Activated CD8-positive, alpha-beta T cell treated with anti-CD3 and anti-CD28 coated beads for 36 hours (primary cell): Measurements from ENCODE around the gene PHF2. TPM values are rescaled to one million over a fixed set of nuclear protein-coding genes. Genes with fewer than 3 reads are reported as not detected.

Source experiments
- ATAC-seq: fragments of 200-7000 bp; cut with Tn5 transposase; one replicate; pipeline ENCODE4 v1.10.0; 2021; ENCODE audit warnings: mild to moderate bottlenecking, moderate library complexity
- CTCF ChIA-PET: fragments of 350-600 bp; sonication (Branson Sonifier 250); formaldehyde crosslinking; loops from one replicate; lab custom pipeline; 2021; ENCODE audit warnings: antibody characterized with exemption; lab: Charles Lee
- POLR2A ChIA-PET: fragments of 350-600 bp; sonication (Branson Sonifier 250); formaldehyde crosslinking; loops from one replicate; lab custom pipeline; 2021; ENCODE audit warnings: antibody characterized with exemption; lab: Charles Lee
- DNase-seq: peaks from one replicate; pipeline ENCODE4 v3.0.0-alpha.2; 2020
- H3K27ac Mint-ChIP-seq: one replicate; pipeline ENCODE4 v1.8.0; 2021; ENCODE audit warnings: mild to moderate bottlenecking, mixed read lengths
- H3K27me3 Mint-ChIP-seq: one replicate; pipeline ENCODE4 v1.8.0; 2021; ENCODE audit warnings: mixed read lengths
- H3K36me3 Mint-ChIP-seq: one replicate; pipeline ENCODE4 v1.8.0; 2021; ENCODE audit warnings: low read depth, mixed read lengths
- H3K4me1 Mint-ChIP-seq: one replicate; pipeline ENCODE4 v1.8.0; 2021; ENCODE audit warnings: low read depth, mixed read lengths
- H3K4me3 Mint-ChIP-seq: one replicate; pipeline ENCODE4 v1.8.0; 2021; ENCODE audit warnings: mild to moderate bottlenecking, moderate library complexity, mixed read lengths
- H3K9me3 Mint-ChIP-seq: one replicate; pipeline ENCODE4 v1.8.0; 2021; ENCODE audit warnings: mixed read lengths
- CTCF ChIP-seq: fragments of 200-600 bp; IDR thresholded peaks from one replicate; pipeline ENCODE4 v1.8.0; 2022; ENCODE audit warnings: antibody characterized with exemption, mild to moderate bottlenecking
- intact Hi-C: fragments of 100-400 bp; cut with micrococcal nuclease; formaldehyde crosslinking; loops from one replicate; pipeline ENCODE4 v1.10.0; 2022
- total RNA-seq, 2 experiments: library from RNA; stranded (reverse); gene quantifications; one replicate each; pipeline ENCODE4 v1.2.3, GENCODE V29; 2021

Gene PHF2
- total RNA-seq, 2 experiments from 2014 or later: 12.9 to 13.1 TPM

- DNase-seq: no peak
- no peaks in the 10 kb centered on the region for H3K9me3 Mint-ChIP-seq
- H3K27ac Mint-ChIP-seq: no peak overlapping the region
- TF ChIP-seq CTCF: no peak
- intact Hi-C loops: no loop called here
- CTCF ChIA-PET: no interaction called here
- no peak for ATAC-seq
- H3K4me1 Mint-ChIP-seq: no peaks in the 10 kb centered on the region
- peaks cover 2% of the 10 kb centered on the region for H3K36me3 Mint-ChIP-seq
- POLR2A ChIA-PET: no interaction called here
- no peak overlapping the region for H3K4me3 Mint-ChIP-seq
- no peaks in the 10 kb centered on the region for H3K27me3 Mint-ChIP-seq
These were observed 74.1 kb downstream of the PHF2 start for GRCh38 chr9:93650448-93650847.

- TF ChIP-seq CTCF: no peak
- no peak for DNase-seq
- ChIA-PET CTCF (no interaction called here), POLR2A (no interaction called here)
- intact Hi-C loops: no loop called here
- Mint-ChIP-seq H3K27me3 (no peaks in the 10 kb centered on the region), H3K36me3 (peaks cover 2% of the 10 kb centered on the region), H3K4me1 (no peaks in the 10 kb centered on the region), H3K9me3 (no peaks in the 10 kb centered on the region), H3K4me3 (no peak overlapping the region), H3K27ac (no peak overlapping the region)
- no peak for ATAC-seq
These were observed 75.2 kb downstream of the PHF2 start for GRCh38 chr9:93651521-93651950.

GRCh38 chr9:93652604-93653592 lies 76.5 kb downstream of the PHF2 start:
- ChIA-PET POLR2A (no interaction called here), CTCF (no interaction called here)
- no peaks in the 10 kb centered on the region for H3K9me3 Mint-ChIP-seq
- ATAC-seq: no peak
- H3K4me1 Mint-ChIP-seq: no peaks in the 10 kb centered on the region
- H3K36me3 Mint-ChIP-seq: peaks cover 5% of the 10 kb centered on the region
- TF ChIP-seq CTCF: no peak
- H3K27me3 Mint-ChIP-seq: no peaks in the 10 kb centered on the region
- no peak for DNase-seq
- intact Hi-C loops: no loop called here
- H3K4me3 Mint-ChIP-seq: no peak overlapping the region
- H3K27ac Mint-ChIP-seq: no peak overlapping the region

GRCh38 chr9:93653760-93654159 lies 77.4 kb downstream of the PHF2 start:
- CTCF ChIA-PET: no interaction called here
- Mint-ChIP-seq H3K36me3 (peaks cover 5% of the 10 kb centered on the region), H3K27me3 (no peaks in the 10 kb centered on the region), H3K9me3 (no peaks in the 10 kb centered on the region), H3K4me3 (no peak overlapping the region), H3K4me1 (no peaks in the 10 kb centered on the region), H3K27ac (no peak overlapping the region)
- intact Hi-C loops: no loop called here
- POLR2A ChIA-PET: no interaction called here
- ATAC-seq (no peak), DNase-seq (no peak)
- TF ChIP-seq CTCF: no peak

GRCh38 chr9:93654351-93654961 lies 78.1 kb downstream of the PHF2 start:
- DNase-seq: no peak
- no peak for TF ChIP-seq CTCF
- Mint-ChIP-seq H3K9me3 (no peaks in the 10 kb centered on the region), H3K27ac (no peak overlapping the region), H3K4me1 (no peaks in the 10 kb centered on the region), H3K4me3 (no peak overlapping the region), H3K27me3 (no peaks in the 10 kb centered on the region), H3K36me3 (peaks cover 5% of the 10 kb centered on the region)
- ChIA-PET CTCF (no interaction called here), POLR2A (no interaction called here)
- no peak for ATAC-seq
- intact Hi-C loops: no loop called here
